CD14-positive monocyte (primary cell): ENCODE data around the gene ABHD16A. TPM values are rescaled to one million over a fixed set of nuclear protein-coding genes. Genes with fewer than 3 reads are reported as not detected.

Experiments used
- DNase-seq, 3 donors: peaks; one replicate each; pipeline ENCODE4 v3.0.0-alpha.2; 2011 to 2022
- H2AFZ ChIP-seq: 2 replicates; pipeline ENCODE4 v1.6.0; 2012; ENCODE audit warnings: mild to moderate bottlenecking, low read depth, low read length, inconsistent platforms; ENCODE audit not compliant: insufficient read depth, poor library complexity, severe bottlenecking
- H3K27ac ChIP-seq, 2 donors: 1 replicate in 1 of 2; 2 replicates in 1 of 2; pipeline ENCODE4 v1.5.1; 2012 to 2013; ENCODE audit warnings: low read length in 2 of 2, control low read depth in 1 of 2, inconsistent platforms in 1 of 2, low read depth in 1 of 2, mild to moderate bottlenecking in 1 of 2
- H3K27me3 ChIP-seq, 2 donors: one replicate each; pipeline versions ENCODE4 v1.6.0 to v1.6.1; 2011 to 2013; ENCODE audit warnings: low read length in 2 of 2; ENCODE audit not compliant: control insufficient read depth in 2 of 2, insufficient read depth in 2 of 2
- H3K36me3 ChIP-seq, 2 donors: replicated peaks in 1 of 2; 1 replicate in 1 of 2; 2 replicates in 1 of 2; pipeline versions ENCODE4 v1.5.1 to v1.6.1; 2012 to 2013; ENCODE audit warnings: low read length in 2 of 2, control low read depth in 1 of 2, inconsistent platforms in 1 of 2, mild to moderate bottlenecking in 1 of 2; ENCODE audit not compliant: insufficient read depth in 2 of 2, control insufficient read depth in 1 of 2
- H3K4me1 ChIP-seq, 2 donors: 1 replicate in 1 of 2; 2 replicates in 1 of 2; pipeline versions ENCODE4 v1.5.1 to v1.6.1; 2012 to 2013; ENCODE audit warnings: low read length in 2 of 2, control low read depth in 1 of 2, inconsistent platforms in 1 of 2, mild to moderate bottlenecking in 1 of 2, moderate library complexity in 1 of 2; ENCODE audit not compliant: insufficient read depth in 2 of 2, control insufficient read depth in 1 of 2
- H3K4me2 ChIP-seq: replicated peaks from 2 replicates; pipeline ENCODE3; 2012; ENCODE audit warnings: low read length, moderate library complexity, mild to moderate bottlenecking; ENCODE audit not compliant: poor library complexity, severe bottlenecking; ENCODE audit errors: extremely low read depth
- H3K4me3 ChIP-seq, 3 experiments: fragments of 200-600 bp in 1 of 3; sonication (generic) in 1 of 3; replicated peaks in 1 of 3; 1 replicate in 2 of 3; 2 replicates in 1 of 3; pipeline ENCODE4 v1.5.1; 2011 to 2013; ENCODE audit warnings: low read length in 3 of 3, mild to moderate bottlenecking in 3 of 3, control low read depth in 2 of 3, low read depth in 2 of 3, inconsistent platforms in 1 of 3, moderate library complexity in 1 of 3
- H3K79me2 ChIP-seq: 2 replicates; pipeline ENCODE4 v1.6.0; 2012; ENCODE audit warnings: mild to moderate bottlenecking, control low read depth, inconsistent platforms, low read length, moderate library complexity; ENCODE audit not compliant: insufficient read depth
- H3K9ac ChIP-seq: 2 replicates; pipeline ENCODE4 v1.6.0; 2017; ENCODE audit warnings: low read length, mild to moderate bottlenecking; ENCODE audit not compliant: insufficient read depth, poor library complexity, severe bottlenecking
- H3K9me3 ChIP-seq, 2 donors: replicated peaks in 1 of 2; 1 replicate in 1 of 2; 2 replicates in 1 of 2; pipeline versions ENCODE4 v1.5.1 to v1.6.1; 2012 to 2013; ENCODE audit warnings: low read length in 2 of 2, control low read depth in 1 of 2; ENCODE audit not compliant: control insufficient read depth in 1 of 2, insufficient read depth in 1 of 2
- H4K20me1 ChIP-seq: 2 replicates; pipeline ENCODE4 v1.6.0; 2012; ENCODE audit warnings: mild to moderate bottlenecking, low read length, control low read depth, moderate library complexity; ENCODE audit not compliant: insufficient read depth
- H3K27ac Mint-ChIP-seq, 7 donors: one replicate each; pipeline ENCODE4 v1.8.0; 2020; ENCODE audit warnings: mild to moderate bottlenecking in 7 of 7, mixed read lengths in 7 of 7, moderate library complexity in 6 of 7, inconsistent platforms in 2 of 7
- H3K27me3 Mint-ChIP-seq, 3 donors: one replicate each; pipeline ENCODE4 v1.8.0; 2021 to 2022; ENCODE audit warnings: low read depth in 3 of 3, mild to moderate bottlenecking in 3 of 3, mixed read lengths in 3 of 3, moderate library complexity in 3 of 3, inconsistent platforms in 1 of 3
- H3K36me3 Mint-ChIP-seq, 2 donors: one replicate each; pipeline ENCODE4 v1.8.0; 2020; ENCODE audit warnings: mixed read lengths in 2 of 2, inconsistent platforms in 1 of 2, mild to moderate bottlenecking in 1 of 2
- H3K4me1 Mint-ChIP-seq: one replicate; pipeline ENCODE4 v1.8.0; 2020; ENCODE audit warnings: mild to moderate bottlenecking, mixed read lengths
- H3K4me3 Mint-ChIP-seq, 2 donors: one replicate each; pipeline ENCODE4 v1.8.0; 2020; ENCODE audit warnings: mild to moderate bottlenecking in 2 of 2, mixed read lengths in 2 of 2, moderate library complexity in 1 of 2
- H3K9me3 Mint-ChIP-seq, 7 donors: one replicate each; pipeline ENCODE4 v1.8.0; 2020 to 2022; ENCODE audit warnings: mixed read lengths in 7 of 7, mild to moderate bottlenecking in 6 of 7, moderate library complexity in 6 of 7, inconsistent platforms in 2 of 7
- CTCF ChIP-seq: fragments of 200-600 bp; IDR thresholded peaks from one replicate; pipeline ENCODE4 v1.8.0; 2022; ENCODE audit warnings: antibody characterized with exemption, mild to moderate bottlenecking
- WGBS: methylation state at CpG from one replicate; pipeline ENCODE4 v1.1.5; 2013; ENCODE audit warnings: missing lambda C conversion rate; ENCODE audit not compliant: insufficient coverage; 5-methylcytosine and 5-hydroxymethylcytosine counted together
- intact Hi-C, 2 donors: fragments of 100-400 bp; cut with micrococcal nuclease; formaldehyde crosslinking; loops; one replicate each; pipeline versions ENCODE4 v1.15.0 to v1.15.1; 2023
- polyA plus RNA-seq, 3 donors: library from polyadenylated mRNA; depleted of rRNA in 1 of 3; unstranded in 2 of 3; stranded (reverse) in 1 of 3; fragments of 300-500 nt in 2 of 3; fragments of >200 nt in 1 of 3; fragmentation: Illumina TruSeq in 2 of 3; gene quantifications; 1 replicate in 2 of 3; 2 replicates in 1 of 3; pipeline ENCODE4 v1.2.3, GENCODE V29; 2012 to 2021

ABHD16A gene
- polyA plus RNA-seq, 3 donors, result 53.0 to 122 (median 56.0) TPM

DNA sequence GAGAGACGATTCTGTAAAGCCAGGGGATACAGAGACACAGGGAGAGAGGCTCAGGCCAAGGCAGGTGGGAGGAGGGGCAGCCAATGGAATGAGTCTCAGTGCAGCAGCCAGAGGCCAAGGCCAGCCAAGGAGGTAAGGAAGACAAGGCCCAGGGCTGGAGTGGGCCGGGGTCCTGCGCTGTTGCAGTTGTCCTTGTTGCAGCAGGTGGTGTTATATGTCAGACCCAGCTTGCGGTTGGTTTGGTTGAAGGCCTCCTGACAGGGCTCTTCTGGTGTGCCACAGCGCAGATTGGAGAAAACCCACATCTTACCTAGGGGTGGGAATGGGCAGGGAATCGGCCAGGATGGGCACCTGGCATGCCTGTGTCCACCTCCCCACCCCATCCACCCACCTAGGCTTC, 15.9 kb upstream of the ABHD16A start:
- Histone ChIP-seq H3K4me2 (no peak overlapping the region), H3K9ac (no peak overlapping the region), H3K4me1 (no peaks in the 10 kb centered on the region), H3K27me3 (no peaks in the 10 kb centered on the region), H3K79me2 (no peaks in the 10 kb centered on the region), H4K20me1 (no peaks in the 10 kb centered on the region), H3K9me3 (no peaks in the 10 kb centered on the region), H3K4me3 (no peak overlapping the region), H2AFZ (no peak overlapping the region), H3K36me3 (no peaks in the 10 kb centered on the region), H3K27ac (no peak overlapping the region)
- peaks cover 6% of the 10 kb centered on the region for H3K4me1 Mint-ChIP-seq
- no peaks in the 10 kb centered on the region for H3K9me3 Mint-ChIP-seq
- H3K36me3 Mint-ChIP-seq, result peaks cover under 1 to 2% of the 10 kb centered on the region in 2 donors
- no peak for TF ChIP-seq CTCF
- H3K4me3 Mint-ChIP-seq, result no peak overlapping the region
- H3K27ac Mint-ChIP-seq, result peak overlapping the region in 2 of 7 donors; percentile 38 to 58
- H3K27me3 Mint-ChIP-seq, result peaks cover 6 to 15% (median 11%) of the 10 kb centered on the region in 3 donors
- DNase-seq, result no peak
- intact Hi-C loops, result no loop called here
- WGBS, result 94% methylated on average over 4 of the region's 6 CpGs

DNA sequence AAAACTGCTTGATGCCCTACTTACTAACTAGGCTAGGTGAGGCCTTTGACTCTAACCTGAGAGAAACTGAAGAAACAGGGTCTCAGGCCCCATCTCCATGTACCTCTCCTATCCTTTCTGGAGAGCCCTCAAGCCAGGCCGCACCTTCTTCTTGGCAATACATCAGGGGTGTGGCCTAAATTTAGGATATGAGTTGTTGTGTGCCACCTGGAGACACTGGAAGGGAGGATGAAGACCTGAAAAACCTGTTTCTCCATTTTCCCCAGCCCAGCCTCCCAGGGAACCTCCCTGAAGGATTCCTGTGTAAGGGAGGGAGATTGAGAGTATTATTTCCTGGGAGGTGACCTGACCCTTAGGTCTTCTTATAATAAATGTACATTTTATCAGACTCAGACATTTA, 15.1 kb upstream of the ABHD16A start:
- Histone ChIP-seq H4K20me1 (no peaks in the 10 kb centered on the region), H3K4me2 (no peak overlapping the region), H3K36me3 (no peaks in the 10 kb centered on the region), H3K4me3 (no peak overlapping the region), H3K9me3 (no peaks in the 10 kb centered on the region), H3K79me2 (no peaks in the 10 kb centered on the region), H3K27ac (no peak overlapping the region), H2AFZ (no peak overlapping the region), H3K27me3 (no peaks in the 10 kb centered on the region), H3K9ac (no peak overlapping the region), H3K4me1 (no peaks in the 10 kb centered on the region)
- no peak overlapping the region for H3K27ac Mint-ChIP-seq
- H3K9me3 Mint-ChIP-seq, result no peaks in the 10 kb centered on the region
- intact Hi-C loops, result no loop called here
- no peak for DNase-seq
- no peak for TF ChIP-seq CTCF
- H3K27me3 Mint-ChIP-seq, result peaks cover 5 to 10% (median 6%) of the 10 kb centered on the region in 3 donors
- peaks cover 0 to 1% of the 10 kb centered on the region in 2 donors for H3K36me3 Mint-ChIP-seq
- WGBS, result no CpG with 5 or more reads among the region's 1 CpG
- H3K4me3 Mint-ChIP-seq, result no peak overlapping the region
- peaks cover 2% of the 10 kb centered on the region for H3K4me1 Mint-ChIP-seq
